Measurements from ENCODE around the gene KLHL29.

The KLHL29 gene

DNA sequence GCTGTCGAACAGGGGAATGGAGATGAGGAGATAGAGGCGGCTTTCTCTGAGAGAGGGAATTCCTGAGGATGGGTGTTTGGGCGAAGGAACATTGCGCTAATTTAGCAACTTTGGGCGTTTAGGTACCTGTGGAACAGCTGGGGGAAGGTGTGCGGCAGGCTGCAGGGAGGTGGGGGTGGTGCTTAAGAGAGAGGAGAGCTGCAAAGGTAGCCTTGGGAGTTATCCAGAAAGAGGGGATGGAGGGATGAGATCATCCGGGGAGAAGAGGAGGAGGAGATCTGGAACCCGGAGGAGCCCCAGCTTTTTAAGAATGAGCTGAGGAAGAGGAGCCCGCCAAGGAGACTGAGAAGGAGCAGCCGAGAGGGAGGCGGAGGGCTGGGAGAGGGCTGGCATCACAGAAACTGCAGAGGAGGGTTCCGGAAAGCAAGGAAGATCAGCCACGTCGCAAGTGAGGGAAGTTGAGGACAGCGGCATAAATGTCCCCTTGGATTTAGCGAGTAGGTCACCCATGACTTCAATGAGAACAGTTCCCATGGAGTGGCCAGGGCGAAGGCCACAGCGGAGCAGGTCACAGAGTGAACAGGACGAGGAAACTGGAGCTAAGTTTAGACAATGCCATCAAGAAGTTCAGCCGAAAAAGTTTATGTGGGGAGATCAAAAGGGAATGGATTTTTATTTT lies 174.7 kb downstream of the KLHL29 start:
- DNase-seq, result no peak

DNA sequence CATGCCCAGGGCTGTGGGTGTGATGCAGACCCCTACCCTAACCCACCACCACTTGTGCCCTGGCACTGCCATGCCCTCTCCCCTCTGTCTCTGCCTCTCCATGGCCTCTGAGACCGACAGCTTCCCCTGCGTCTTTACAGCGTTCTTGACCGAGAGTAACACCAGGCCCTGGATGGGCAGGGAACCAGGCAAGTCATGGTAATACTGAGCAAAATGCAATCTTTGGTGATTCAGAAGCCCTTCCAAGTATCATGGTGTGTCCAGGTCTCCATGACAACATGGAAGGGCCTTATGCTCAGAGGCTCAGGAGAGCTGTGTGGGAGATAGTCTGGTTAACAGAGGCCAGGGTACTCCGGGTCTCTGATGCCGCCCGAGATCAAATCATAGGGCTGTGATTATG lies 176.1 kb downstream of the KLHL29 start:
- DNase-seq, result no peak

DNA sequence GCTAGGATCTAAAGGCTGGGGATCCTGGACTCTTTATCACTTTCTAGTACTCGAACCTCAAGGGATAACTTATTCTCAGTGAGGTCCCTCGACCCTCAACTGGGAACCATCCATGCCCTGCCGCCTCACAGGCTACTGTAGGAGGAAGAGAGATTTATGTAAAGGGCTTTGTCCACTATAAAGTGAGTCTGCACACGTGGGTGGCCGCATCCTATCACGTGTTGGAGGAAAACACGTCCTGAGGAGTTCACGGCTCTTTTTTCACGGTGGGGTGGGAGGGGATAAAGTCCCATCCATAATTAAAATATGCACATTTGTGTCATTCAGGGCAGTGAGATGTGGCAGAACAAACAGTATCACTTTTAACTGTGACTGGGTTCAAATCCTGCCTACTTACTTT lies 176.6 kb downstream of the KLHL29 start:
- DNase-seq, result no peak

DNA sequence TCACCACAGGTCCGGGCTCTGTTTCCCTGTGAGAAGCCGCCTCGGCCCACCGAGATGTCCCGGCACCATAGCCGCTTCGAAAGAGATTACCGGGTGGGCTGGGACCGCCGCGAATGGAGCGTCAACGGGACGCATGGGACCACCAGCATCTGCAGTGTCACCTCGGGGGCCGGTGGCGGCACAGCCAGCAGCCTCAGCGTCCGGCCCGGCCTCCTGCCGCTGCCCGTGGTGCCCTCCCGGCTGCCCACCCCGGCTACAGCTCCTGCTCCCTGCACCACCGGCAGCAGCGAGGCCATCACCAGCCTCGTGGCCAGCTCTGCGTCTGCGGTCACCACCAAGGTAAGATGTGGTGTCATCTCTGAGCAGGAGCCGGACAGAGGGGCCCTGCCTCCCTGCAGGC lies 177.2 kb downstream of the KLHL29 start:
- no peak for DNase-seq

DNA sequence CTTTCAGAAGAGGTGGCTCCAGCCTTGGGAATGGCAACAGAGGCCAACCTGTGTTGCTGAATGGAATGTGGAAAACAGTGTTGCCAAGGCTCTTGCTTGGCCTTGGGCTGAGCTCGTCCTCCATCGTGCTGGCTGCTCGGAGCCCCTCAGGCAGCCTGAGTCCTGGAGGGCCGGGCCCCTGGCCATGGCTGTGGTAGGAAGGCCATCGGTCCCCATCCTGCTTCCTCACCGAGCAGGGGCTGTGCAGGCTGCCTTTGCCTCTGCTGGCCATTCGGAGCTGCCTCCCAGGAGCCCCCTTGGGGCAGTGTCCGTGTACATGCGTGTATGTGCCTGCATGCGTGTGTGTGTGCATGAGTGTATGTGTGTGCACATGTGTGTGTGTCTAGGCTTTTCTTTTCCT lies 178.2 kb downstream of the KLHL29 start:
- DNase-seq, result no peak

DNA sequence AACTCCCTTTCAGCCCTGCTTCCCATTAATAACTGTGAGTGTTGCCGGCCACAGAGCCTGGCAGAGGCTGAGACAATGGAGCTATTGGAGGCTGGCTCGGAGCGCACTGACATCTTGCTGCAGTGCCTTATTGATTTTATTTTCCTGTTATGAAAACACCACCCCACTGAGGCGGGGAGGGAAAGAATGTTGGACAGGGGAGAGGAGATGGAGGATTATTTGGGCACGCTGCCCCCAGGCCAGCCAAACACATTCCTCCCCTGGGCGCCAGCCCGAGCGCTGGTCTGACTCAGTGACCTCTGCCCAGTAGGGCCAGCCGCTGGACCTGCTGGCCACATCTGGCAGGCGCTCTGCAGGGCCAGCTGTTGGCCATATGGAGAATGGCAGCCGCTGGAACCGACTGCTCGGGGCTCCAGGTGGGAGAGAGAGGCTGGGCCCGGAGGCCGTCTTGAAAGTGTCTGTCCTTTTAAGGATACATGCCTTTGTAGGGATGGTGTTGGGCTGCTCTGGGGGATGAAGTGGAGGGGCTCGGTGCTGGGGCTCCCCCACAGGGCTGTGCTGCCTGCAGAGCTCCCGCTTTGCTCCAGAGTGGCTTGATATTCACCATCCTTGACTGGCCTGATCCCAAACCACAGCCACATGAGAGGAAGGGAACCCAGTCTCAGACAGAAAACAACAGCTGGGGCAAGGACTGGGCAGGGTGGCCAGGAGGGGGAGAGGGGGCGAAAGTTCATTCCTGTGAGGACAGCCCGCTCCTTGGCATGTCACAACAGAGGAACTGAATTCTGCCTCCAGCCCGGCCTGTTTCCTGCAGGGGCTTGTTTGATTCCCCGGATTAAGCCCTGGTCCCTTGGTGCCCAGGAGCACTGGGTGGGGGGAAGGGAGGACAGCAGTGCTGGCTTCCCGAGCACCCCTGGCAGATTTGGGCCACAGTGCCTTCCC lies 179.0 kb downstream of the KLHL29 start:
- DNase-seq, result no peak

DNA sequence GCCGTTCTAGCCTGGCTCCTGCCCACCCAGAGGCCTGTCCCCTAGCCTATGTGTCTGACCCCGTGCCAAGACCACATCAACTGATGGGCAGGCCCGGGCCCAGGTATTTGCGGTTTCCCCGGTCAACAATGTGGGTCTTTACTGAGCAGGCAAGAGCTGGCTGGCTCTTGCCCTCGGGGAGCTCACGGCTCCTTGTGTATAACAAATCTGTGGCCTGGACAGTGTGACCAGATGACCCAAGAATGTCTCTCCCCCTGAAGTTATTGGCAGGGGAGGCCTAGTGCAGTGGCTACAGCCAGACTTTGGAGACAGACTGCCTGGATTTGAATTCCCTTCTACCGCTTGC lies 179.6 kb downstream of the KLHL29 start:
- DNase-seq, result no peak

DNA sequence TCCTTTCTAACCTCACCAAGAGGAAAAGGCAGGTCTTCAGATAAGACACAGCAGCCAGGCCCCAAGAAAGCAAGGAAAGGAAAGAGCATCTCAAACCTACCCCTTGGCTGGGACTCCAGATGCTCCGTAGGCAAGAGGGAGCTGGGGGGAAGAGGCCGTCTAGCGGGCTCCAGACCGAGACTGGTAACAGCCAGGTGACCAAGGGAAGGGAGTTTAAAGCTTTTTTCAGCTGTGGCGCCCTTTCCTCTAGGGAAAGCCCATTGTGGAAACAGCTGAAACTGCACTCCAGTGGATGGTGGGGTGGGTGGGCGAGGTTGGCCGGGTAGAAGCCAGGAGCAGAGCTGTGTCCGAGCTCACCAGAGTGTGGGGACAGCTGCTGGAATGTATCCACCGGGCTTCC lies 180.4 kb downstream of the KLHL29 start:
- DNase-seq, result no peak

DNA sequence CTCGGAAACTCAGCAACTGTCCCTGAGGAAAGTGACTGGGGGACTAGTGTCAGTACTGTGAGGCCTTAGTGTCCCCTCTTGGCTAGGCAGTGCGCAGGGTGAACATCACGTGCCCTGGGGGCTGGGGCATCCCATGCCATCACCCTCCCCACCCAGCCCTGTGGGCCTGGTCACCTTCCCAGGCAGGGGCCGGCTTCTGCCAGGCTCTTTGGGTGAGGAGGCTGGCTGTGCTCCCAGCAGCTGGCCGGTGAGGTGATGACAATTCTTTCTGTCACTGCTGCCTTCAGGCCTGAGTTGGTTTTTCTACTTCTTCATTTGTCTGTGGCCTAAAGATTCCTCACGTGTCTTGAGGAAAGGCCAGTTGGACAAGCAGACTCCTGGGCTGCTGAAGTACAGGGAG lies 180.8 kb downstream of the KLHL29 start:
- DNase-seq, result no peak

DNA sequence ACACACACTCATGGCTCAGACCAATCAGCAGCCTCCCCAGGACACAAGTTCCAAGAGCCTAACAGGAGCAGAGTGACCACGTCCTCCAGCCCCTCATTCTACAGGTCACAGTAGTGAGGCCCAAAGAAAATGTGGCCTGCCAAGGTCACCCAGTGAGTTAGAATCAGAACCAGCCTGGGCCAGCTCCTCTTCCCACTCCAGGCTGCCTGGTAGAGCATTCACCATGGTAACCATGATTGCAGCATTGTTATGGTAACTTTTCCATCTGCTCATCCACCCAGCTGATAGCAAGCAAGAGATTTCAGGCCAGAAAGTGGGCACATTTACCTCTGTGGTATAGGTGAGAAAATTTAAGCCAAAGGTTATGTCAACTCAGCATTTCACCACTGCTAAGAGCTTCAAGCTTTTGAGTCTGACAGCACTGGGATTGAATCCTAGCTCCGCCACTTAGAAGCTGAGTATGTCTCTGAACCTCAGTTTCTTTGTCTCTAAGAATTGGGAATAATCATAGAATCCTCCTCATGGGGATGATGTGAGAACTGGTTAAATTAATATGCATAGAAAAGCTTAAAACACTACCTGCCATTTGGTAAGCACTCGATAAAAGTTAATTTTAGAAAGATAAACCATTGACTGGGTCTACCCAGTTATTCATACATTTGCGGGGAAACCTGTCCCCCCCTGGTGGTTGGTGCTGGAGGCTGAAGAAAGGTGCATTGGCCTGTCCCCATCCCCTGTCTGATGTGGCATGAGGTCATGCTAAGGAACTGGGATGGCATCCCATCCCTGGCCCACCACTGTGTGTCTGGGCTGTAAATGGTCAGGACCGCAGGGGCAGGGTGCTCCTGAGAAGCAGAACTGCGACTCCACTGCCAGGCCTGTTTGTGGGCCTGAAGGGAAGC lies 181.5 kb downstream of the KLHL29 start:
- DNase-seq, result no peak

DNA sequence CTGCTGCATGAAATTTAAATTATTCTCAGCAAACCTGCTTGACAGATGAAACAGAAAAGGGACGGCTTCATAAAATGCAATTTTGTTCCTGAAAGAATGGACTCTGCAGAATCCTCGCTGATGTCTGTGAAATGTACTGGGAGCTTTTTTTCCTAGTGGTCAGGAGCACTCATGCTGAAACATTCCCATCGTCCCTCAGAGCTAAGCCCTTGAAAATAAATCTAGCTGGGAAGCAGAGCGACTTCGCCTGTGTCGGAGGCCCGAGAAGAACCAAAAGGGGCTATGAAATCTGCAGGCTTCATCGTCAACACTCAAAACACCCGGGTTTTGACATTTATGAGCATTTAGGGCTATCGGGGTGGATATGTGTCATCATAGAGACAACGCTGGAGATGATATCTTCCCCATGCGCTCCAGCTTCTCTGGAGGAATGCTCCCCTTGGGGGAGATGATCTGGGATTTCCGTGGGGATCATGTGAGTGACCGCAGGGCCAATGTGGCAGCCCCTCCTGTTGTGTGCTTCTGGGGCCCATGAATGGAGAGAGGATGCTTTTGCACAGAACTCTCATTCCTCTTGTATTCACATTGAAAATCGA lies 182.3 kb downstream of the KLHL29 start:
- DNase-seq, result no peak

DNA sequence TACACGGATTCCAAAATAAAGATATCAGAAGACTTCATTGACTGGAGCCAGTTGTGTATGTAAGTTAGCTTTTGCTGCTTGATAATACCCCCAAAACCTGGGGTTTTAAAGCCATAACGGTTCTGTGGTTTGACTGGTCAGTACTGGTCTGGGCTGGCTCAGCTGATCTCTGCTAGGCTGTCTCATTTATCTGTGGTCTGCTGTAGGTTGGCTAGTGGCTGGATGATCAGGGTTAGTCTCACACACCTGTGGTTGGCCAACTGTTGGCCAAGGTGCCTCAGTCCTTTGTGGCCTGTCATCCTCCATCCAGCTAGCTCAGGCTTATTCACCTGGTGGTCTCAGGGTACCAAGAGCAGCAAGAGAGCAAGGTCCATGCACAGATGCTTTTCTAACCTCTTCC lies 183.2 kb downstream of the KLHL29 start:
- no peak for DNase-seq

DNA sequence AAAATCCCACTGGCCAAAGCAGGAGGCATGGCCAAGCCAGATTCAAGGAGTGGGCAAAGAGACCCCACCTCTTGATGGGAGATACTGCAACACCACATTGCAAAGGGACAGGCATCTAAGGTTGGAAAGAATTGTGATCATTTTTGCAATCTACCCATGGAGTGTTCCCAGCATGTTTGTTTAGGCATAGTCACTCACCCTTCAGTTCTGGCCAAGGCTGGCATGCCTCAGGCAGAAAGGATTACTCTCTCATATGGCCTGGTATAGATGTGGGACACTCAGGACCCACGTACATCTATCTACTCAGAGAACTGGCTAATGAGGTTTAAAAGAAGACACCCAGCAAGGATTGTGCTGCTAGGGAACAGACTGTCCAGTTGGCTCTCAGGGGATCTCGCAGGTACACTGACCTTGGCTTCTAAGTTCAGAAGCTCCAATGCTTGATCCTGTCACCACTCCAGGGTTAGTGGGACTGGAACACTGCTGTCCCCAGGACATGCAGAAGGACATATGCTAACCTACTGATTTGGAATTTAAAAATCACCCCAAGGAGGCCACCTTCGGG lies 183.7 kb downstream of the KLHL29 start:
- no peak for DNase-seq

DNA sequence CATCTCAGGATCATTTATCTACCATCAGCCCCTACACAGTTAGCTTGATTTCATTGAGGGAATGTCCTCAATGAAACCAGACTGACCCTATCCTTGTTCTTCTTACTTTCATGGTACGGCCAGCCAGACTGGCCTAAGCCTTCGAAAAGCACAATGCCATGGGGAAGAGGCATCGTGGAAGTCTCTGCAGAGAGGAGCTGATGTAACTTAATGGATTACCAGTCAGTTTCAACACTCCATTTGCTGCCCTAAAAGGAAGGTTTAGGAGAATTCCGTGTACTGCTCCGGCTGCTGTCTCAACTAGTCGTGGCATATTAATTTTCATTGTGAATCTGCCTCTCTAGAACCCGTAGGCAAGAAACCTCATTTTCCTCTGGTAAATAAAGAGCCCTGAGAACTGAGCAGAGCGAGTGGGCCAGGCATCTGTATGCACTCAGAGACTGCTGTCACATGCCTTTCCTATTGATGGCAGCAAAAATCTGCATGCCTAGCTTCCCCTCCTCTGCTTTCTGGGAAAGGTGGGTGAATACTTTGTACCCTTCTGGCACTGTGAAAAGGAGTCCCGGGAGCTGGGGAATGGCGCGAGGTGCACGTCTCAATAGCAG lies 184.9 kb downstream of the KLHL29 start:
- DNase-seq, result no peak

DNA sequence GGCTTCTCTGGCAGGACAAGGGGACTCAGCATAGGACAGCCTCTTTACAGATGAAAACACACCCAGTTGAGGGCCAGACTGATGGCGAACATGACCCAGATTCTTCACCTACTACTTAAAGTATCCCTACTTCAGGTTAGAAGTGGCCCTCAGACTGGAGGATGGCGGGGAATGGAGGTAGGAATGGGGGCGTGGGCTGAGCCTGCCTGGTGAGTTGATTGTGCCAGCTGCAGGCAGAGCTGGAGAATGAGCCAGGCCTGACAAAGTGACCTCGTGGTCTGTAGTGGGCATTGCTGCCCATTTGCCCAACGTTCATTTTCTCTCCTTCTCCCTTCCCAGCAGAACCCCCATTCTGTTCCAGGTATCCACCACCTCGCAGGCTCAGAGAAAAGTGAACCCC lies 186.1 kb downstream of the KLHL29 start:
- DNase-seq, result no peak

DNA sequence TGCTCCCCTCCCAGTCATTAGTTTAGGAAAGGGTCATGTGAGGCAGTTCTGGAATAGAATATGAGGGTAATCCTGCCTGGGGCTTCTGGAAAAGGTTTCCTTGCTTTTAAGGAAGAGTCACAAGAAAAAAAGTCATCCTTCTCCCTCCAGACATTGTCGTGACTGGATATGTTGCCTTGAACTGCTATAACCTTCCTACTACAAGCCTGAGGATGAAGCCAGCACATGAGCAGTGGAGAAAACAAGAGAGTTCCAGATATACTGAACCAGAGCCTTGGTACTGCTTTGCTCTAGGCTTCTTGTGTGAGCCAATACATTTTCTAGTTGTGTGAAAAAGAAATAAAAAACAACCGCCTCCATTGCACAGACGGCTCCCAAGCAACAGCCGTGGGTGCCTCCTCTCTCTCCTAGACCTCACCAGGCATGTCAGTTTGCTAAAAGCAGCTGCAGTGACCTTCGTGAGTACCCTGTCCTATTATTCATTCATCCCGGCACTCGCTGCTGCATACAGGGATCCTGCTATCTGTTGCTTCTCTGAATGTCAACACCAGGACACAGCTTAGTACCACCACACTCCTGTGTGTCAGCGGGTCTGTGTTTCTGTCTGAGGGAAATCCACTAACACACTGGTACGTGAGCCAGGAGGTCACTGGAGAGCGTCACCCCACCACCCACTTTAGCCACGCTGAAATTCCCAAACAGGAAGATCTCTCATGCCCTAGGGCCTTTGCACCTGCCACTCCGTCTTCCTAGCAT lies 186.7 kb downstream of the KLHL29 start:
- DNase-seq, result no peak

DNA sequence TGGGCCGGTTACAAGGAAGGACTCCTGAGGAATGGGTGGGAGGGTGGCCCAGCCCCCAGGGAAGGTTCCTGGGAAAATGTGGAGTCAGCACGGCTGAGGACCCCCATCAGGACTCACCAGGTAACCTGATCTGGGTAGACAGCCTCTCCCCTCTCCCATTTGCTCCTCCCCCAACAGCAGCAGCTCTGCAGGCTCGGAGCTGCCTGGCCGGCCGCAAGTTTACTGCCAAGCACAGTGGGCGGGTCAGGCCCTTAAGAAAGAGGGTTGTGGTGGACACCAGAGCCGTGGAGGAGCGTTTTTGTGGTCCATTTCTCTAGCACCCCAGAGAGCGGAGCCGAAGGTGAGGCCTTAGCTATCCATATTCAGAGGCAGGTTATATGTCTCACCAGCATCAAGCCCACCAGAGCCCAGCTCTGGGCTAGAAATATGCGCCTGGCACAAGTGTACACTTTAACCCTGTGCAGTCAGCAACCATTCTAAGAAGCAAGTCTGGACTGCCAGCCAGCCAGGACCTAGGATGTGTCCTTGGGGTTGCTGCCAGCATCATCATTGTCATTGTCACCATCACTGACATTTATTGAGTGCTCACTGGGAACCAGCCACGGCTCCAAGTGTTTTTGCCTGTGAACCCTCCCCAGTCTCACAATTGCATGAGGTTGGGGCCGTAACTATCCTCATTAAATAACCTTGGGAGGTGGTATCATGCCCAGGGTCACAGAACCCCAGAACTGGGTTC lies 190.1 kb downstream of the KLHL29 start:
- DNase-seq, result no peak

DNA sequence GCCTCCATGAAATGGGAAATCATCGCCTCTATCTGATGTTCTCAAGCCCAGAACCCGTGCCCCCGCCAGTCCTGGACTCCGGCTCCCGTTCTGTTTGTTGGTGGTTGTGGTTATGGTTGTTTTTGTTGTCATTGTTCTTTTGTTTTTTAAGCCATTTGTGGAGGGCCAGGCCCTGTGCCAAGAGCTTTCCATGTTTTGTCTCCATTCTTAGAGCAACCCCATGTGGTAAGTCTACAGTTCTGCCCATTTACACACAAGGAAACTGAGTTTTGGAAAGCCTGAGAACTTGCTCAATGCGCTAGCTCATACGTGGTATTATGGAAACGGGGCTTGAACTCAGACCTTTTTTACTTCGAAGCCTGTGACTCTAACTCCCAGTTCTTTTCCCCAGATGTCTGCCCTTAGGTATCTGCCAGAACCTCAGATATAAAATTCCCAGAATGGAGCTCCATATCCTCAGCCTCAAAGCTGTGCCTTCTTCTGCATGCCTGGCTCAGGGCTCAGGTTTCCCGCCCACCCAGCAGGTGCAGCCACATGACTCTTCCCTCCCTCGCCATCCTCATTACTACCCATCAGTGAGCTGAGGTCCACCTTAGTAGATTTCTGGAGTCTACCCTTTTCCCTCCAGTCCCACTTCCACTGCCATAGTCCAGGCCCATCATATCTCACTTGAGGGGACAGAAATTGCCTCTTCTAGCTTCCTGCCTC lies 194.1 kb downstream of the KLHL29 start:
- no peak for DNase-seq

DNA sequence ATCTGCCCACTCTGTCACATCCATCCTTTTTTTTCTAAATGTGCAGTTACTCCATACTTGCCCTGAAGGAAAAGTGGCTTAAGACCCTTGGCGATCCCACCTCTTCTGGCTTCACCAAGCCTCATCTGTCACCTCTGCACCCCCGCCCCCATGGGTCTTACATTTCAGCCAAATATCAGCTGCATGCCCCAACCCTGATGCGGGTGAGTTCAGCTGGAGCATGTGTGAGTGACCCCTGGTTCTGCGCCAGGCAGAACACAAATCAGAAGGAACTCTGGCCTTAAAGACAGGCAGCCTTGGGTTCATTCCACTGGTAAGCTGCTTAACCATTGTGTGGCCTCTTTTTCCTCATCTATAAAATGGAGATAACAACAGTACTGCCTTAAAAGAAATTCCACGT lies 194.7 kb downstream of the KLHL29 start:
- no peak for DNase-seq

DNA sequence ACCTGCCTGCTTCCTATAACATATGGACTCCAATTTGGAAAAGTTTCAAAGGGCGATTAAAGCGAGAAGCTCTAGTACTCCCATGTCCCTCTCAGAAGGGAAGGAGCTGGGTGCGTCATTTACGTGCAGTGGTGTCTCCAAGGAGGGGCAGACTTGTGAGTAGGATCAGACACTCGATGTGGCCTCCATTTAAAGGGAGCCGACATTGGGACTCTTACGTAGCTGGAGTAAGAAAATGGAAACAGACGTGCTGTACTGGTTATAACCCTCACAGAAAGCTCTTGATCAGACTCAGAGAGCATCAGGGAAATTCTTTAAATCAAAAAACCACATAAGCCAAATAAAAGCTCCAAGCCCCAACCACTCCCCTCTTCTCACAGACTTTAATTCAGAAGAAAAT lies 198.5 kb downstream of the KLHL29 start:
- no peak for DNase-seq
